ENCODE data around the gene ZNF536. TPM values are rescaled to one million over a fixed set of nuclear protein-coding genes. Genes with fewer than 3 reads are reported as not detected.
"Not testable (repeated sequence)": the region's sequence is repeated elsewhere in the genome, so short reads cannot be mapped to it uniquely, and the experiment has no call there.

Gene ZNF536
- total RNA-seq, 2 donors from 2014 or later = not detected

DNA sequence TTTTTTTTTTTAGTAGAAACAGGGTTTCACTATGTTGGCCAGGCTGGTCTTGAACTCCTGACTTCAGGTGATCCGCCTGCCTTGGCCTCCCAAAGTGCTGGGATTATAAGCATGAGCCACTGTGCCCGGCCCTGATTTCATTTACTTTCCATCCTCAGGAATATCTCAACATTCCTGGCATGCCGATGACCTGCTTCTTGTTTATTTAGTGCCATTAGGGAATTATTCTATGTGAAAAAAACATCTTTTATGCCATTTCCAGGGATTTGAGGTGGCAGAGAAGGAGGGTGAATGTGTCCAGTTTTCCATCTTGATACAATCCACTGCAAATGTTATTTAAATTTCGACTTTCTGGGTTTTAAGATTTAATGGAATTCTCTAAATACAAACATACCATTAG lies 45.0 kb downstream of the ZNF536 start:
- ATAC-seq; H3K9me3 Mint-ChIP-seq; H3K36me3 Mint-ChIP-seq; H3K27ac Mint-ChIP-seq; DNase-seq (ENCODE audit: low spot score in 2 of 2): not testable (repeated sequence)

DNA sequence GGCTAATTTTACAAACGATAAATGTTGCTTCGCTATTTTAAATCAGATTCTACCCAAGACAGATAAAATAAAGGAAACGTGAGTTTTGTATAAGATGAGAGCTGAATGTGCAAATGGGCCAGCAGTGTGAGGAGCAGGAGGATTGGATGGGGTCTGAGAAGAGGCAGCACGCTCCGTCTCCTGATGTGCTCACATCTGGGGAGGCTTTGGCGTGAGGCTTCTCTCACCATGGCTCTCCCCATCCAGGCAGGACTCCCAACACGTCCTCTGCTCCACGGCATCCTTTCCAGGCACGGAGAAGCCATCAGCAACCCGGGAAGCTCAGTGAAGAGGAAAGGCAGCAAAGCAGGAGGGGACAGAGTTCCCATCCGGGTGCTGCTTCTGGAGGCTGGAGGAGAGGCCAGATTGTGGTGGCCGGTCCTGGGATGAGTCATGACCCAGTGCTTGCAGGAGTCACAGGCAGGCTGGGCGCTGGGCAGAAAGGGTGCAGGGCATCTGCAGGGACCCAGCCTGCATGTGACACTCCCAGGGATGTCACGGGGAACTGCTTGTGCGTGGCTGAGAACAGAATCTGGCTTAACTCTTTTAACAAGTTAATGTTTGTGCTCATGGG lies 47.5 kb downstream of the ZNF536 start:
- ATAC-seq (no peak), DNase-seq (ENCODE audit: low spot score in 2 of 2) (no peak)
- Mint-ChIP-seq H3K9me3 (peaks cover 0 to 5% of the 10 kb centered on the region in 2 donors), H3K27ac (no peak overlapping the region), H3K36me3 (no peaks in the 10 kb centered on the region)

DNA sequence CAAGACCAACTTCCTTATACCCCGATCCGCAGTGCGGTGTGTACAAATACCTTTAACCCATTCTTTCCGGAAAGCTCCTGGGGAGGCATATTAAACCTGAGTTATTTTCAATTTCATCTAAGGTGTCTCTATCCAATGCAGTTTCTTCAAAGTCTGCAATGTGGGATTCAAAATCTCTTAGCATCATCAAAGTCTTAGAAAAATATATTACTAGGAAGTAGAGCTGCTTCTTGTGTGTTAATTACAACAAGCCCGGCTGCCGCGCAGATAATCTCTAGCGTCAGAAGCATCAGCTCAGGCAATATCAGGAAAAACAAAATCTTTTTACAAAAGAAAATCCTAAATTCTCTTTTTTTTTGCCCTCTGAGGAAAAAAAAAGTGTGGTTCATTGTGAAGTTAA lies 48.1 kb downstream of the ZNF536 start:
- H3K9me3 Mint-ChIP-seq = peaks cover 0 to 2% of the 10 kb centered on the region in 2 donors

GRCh38 chr19:30420881-30421280 lies 48.7 kb downstream of the ZNF536 start:
- DNase-seq (ENCODE audit: low spot score in 2 of 2) (no peak), ATAC-seq (no peak)
- H3K27ac Mint-ChIP-seq = no peak overlapping the region
- H3K9me3 Mint-ChIP-seq = no peaks in the 10 kb centered on the region
- H3K36me3 Mint-ChIP-seq = no peaks in the 10 kb centered on the region

More for the DNA sequence above, 48.1 kb downstream of the ZNF536 start:
- ATAC-seq (no peak), DNase-seq (ENCODE audit: low spot score in 2 of 2) (no peak)
- no peak overlapping the region for H3K27ac Mint-ChIP-seq
- H3K36me3 Mint-ChIP-seq = no peaks in the 10 kb centered on the region

- no peak for DNase-seq (ENCODE audit: low spot score in 2 of 2)
- Mint-ChIP-seq H3K9me3 (no peaks in the 10 kb centered on the region), H3K27ac (no peak overlapping the region), H3K36me3 (no peaks in the 10 kb centered on the region)
- no peak for ATAC-seq
Observed at GRCh38 chr19:30421571-30421970, 49.4 kb downstream of the ZNF536 start.

DNA sequence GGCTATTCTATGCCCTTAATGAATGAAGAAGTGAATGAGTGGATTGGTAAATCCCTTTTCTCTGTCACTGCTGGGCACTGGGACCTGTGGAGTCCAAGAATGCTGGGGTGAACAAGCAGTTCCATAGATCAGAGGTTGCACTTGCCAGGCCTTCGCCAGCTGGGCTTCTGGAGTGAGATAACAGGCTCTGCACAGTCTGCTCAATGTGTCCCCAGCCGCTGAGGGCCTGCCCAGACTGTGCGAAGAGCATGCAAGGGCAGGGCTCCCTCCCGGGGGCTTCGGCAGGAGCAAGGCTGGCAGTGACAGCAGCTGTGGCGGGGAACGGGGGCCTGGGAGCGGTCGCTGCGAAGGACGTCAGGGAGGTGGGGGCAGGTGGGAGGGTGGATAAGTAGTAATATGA lies 51.3 kb downstream of the ZNF536 start:
- no peak for ATAC-seq

GRCh38 chr19:30425885-30426838 lies 54.0 kb downstream of the ZNF536 start:
- ATAC-seq (no peak), DNase-seq (ENCODE audit: low spot score in 2 of 2) (no peak)
- Mint-ChIP-seq H3K27ac (no peak overlapping the region), H3K36me3 (no peaks in the 10 kb centered on the region), H3K9me3 (peaks cover 0 to 4% of the 10 kb centered on the region in 2 donors)

More for the DNA sequence above, 51.3 kb downstream of the ZNF536 start:
- no peak for DNase-seq (ENCODE audit: low spot score in 2 of 2)
- Mint-ChIP-seq H3K27ac (no peak overlapping the region), H3K9me3 (no peaks in the 10 kb centered on the region), H3K36me3 (no peaks in the 10 kb centered on the region)

DNA sequence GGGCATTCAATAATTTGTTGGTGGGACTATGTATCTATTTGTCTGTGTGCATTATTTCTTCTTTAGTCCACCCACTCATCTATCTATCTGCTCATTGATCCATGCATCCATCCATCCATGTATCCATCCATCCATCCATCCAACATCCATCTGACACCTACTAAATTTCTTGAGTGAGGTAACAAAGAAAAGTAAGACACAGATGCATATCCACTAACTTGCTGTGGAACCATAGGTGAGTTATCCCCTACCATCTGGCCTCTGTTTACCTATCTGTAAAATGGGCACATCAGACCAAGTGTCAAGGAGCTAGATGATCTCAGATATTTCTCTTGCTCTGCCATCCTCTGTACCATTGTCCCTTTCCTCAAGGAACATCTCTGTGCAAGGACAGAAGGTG lies 54.7 kb downstream of the ZNF536 start:
- Mint-ChIP-seq H3K9me3 (peaks cover 0 to 4% of the 10 kb centered on the region in 2 donors), H3K36me3 (no peaks in the 10 kb centered on the region), H3K27ac (no peak overlapping the region)
- DNase-seq (ENCODE audit: low spot score in 2 of 2) (no peak), ATAC-seq (no peak)

GRCh38 chr19:30428092-30428680 lies 56.0 kb downstream of the ZNF536 start:
- Mint-ChIP-seq H3K9me3 (peaks cover 0 to 4% of the 10 kb centered on the region in 2 donors), H3K36me3 (no peaks in the 10 kb centered on the region), H3K27ac (no peak overlapping the region)

DNA sequence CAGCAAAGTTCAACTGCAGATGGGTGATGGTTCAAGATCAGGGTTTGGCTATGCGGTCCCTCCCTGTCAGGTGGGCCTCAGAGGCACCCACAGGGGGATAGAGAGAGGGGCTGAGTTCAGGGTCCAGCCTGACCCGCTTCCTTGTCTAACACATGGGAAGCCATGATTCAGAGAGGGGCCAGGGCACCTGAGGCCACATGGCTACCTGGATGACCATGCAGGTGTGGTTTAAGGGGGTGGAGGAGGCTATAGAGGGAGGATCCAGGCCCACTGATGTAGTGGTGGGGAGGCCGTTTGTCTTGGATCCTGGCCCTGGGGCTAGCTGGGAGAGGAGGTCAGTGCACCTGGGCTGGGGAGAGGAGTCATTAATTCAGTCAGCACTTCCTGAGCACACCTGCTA lies 56.7 kb downstream of the ZNF536 start:
- peaks cover 0 to 4% of the 10 kb centered on the region in 2 donors for H3K9me3 Mint-ChIP-seq
- no peaks in the 10 kb centered on the region for H3K36me3 Mint-ChIP-seq
- no peak for DNase-seq (ENCODE audit: low spot score in 2 of 2)

More at GRCh38 chr19:30428092-30428680, 56.0 kb downstream of the ZNF536 start:
- DNase-seq (ENCODE audit: low spot score in 2 of 2) (no peak), ATAC-seq (no peak)

DNA sequence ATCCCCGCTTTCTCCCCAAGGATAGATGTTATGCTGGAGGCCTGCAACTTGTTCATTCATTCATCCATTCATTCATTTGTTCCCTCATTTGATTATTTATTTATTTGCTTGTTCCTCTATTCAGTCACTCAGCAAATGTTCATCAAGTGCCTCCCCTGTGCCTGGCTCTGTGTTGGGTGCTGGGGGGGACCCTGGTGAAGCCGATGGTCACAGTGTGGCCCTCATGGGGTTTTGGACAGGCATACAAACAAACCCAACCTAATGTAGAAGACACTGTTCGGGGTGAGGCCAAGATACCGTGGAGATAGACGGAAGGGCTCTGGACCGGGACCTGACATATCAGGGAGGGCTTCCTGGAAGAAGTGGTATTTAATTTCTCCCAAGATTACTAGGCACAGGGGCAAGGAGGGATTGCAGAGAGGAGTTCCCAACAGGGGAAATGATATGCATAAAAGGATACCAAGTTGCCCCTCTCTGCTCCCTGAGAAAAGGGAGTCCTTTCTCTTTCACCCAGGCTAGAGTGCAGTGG lies 58.1 kb downstream of the ZNF536 start:
- Mint-ChIP-seq H3K36me3 (no peaks in the 10 kb centered on the region), H3K9me3 (peaks cover 0 to 4% of the 10 kb centered on the region in 2 donors), H3K27ac (no peak overlapping the region)
- ATAC-seq (no peak), DNase-seq (ENCODE audit: low spot score in 2 of 2) (no peak)

More for the DNA sequence above, 56.7 kb downstream of the ZNF536 start:
- no peak for ATAC-seq
- no peak overlapping the region for H3K27ac Mint-ChIP-seq

DNA sequence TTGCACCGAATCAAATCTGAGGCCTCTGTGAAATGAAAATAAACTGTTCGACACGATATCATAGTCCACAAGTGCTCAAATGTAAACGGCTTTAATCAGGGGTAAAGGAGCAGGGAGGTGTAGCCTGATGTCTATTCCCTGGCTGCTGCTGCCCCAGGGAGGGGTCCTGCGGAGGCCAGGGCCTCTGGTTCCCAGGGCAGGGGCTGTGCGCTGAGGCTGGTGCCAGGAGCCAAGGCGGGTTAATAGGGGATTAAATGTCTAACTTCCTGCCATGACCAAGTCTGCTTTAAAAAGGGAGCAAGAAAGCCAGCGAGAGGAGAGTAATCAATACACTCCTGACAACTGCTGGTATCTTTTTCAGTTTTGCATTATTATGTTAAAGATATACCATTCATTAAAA lies 59.4 kb downstream of the ZNF536 start:
- Mint-ChIP-seq H3K27ac (no peak overlapping the region), H3K9me3 (peaks cover 0 to 4% of the 10 kb centered on the region in 2 donors), H3K36me3 (no peaks in the 10 kb centered on the region)
- DNase-seq (ENCODE audit: low spot score in 2 of 2) (no peak), ATAC-seq (no peak)

- ATAC-seq = no peak
Observed at GRCh38 chr19:30434797-30435594, 62.8 kb downstream of the ZNF536 start.

DNA sequence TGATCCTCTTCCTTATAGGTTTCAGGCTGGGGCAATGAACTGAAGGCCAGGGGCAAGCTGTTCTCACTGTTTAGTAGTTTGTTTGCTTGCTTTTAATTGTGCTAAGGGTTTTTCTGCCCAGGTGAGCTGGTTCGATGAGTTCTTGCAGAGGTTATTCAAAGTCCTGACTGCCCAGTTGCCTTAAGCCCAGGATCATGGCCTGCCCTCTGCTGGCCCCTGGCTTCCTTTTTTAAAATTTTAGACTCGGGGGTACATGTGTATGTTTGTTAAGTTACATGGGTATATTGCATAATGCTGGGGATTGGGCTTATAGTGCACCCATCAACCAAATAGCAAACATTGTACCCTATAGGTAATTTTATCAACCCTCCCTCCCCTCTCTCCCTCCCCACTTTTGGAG lies 65.7 kb downstream of the ZNF536 start:
- Mint-ChIP-seq H3K36me3 (no peaks in the 10 kb centered on the region), H3K27ac (no peak overlapping the region), H3K9me3 (no peaks in the 10 kb centered on the region)
- ATAC-seq = no peak
- DNase-seq (ENCODE audit: low spot score in 2 of 2) = no peak

More at GRCh38 chr19:30434797-30435594, 62.8 kb downstream of the ZNF536 start:
- Mint-ChIP-seq H3K9me3 (no peaks in the 10 kb centered on the region), H3K36me3 (no peaks in the 10 kb centered on the region), H3K27ac (no peak overlapping the region)
- no peak for DNase-seq (ENCODE audit: low spot score in 2 of 2)

DNA sequence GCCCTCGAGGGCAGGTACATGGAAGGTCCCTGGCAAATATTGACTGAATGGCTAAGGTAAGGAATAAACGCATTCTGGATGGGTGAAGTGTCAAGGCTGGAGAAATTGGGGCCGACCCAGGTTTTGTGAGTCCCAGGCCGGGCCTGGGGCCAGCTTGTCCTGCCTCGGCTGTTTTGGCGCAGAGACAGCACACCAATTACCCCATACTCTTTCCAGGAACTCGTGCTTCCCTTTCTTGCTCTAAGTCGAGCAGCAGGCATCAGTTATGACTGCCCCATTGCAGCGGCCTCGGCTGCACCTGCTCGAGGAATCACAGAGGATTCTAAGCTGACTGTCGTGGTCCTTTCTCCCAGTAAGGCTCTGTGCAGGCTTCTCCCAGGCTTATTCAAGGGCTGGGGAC lies 67.1 kb downstream of the ZNF536 start:
- Mint-ChIP-seq H3K27ac (no peak overlapping the region), H3K9me3 (no peaks in the 10 kb centered on the region), H3K36me3 (no peaks in the 10 kb centered on the region)
- DNase-seq (ENCODE audit: low spot score in 2 of 2) (no peak), ATAC-seq (no peak)

GRCh38 chr19:30441011-30441410 lies 68.8 kb downstream of the ZNF536 start:
- H3K36me3 Mint-ChIP-seq = no peaks in the 10 kb centered on the region
- ATAC-seq (no peak), DNase-seq (ENCODE audit: low spot score in 2 of 2) (no peak)
- no peak overlapping the region for H3K27ac Mint-ChIP-seq
- no peaks in the 10 kb centered on the region for H3K9me3 Mint-ChIP-seq
